ENCODE measurements around the gene TTC31.

DNA sequence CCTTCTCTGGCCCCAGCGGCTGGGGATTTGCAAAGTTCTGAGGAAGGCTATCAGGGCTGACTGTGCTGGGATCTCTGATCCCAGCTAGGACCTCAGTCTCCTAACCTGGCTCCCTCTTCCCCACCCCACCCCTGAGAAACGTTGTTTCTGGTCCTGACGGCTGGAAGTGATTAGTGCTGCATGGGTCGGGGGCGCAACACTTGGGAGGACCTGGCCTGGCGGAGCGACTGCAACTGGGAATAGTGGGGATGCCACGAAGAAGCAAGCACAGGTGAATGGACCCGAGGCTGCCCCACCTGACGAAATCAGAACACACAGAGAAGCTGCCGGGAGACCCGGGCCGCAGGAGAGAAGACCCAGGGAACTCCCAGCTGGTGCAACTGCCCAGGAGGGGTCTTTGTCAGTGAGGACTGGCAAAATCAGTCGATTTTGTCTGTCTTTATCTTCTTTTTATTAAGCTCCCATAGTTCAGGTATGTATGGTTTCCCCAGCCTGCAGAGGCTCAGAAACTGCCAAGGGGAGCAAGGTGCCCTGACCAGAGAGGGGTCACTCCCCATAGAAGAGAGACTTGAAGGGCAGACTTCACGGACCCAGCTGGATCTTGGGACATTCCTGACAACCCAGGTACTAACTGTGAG, 17.2 kb downstream of the TTC31 start:
- TF ChIP-seq, protein P1, sequence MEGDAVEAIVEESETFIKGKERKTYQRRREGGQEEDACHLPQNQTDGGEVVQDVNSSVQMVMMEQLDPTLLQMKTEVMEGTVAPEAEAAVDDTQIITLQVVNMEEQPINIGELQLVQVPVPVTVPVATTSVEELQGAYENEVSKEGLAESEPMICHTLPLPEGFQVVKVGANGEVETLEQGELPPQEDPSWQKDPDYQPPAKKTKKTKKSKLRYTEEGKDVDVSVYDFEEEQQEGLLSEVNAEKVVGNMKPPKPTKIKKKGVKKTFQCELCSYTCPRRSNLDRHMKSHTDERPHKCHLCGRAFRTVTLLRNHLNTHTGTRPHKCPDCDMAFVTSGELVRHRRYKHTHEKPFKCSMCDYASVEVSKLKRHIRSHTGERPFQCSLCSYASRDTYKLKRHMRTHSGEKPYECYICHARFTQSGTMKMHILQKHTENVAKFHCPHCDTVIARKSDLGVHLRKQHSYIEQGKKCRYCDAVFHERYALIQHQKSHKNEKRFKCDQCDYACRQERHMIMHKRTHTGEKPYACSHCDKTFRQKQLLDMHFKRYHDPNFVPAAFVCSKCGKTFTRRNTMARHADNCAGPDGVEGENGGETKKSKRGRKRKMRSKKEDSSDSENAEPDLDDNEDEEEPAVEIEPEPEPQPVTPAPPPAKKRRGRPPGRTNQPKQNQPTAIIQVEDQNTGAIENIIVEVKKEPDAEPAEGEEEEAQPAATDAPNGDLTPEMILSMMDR (IDR thresholded peaks at IDR 0.05), result no peak
- TF ChIP-seq POLR2AphosphoS5 (IDR thresholded peaks at IDR 0.05) (no peak), POLR2A (IDR thresholded peaks at IDR 0.05) (no peak)
